Forelimb muscle (tissue), 1 donor: ENCODE results near the gene C16orf92. TPM values are rescaled to one million over a fixed set of nuclear protein-coding genes. Genes with fewer than 3 reads are reported as not detected.
A peak's percentile ranks its signal among the peaks of the same experiment; 100 is the strongest.

ENCODE experiments used
- DNase-seq: peaks from one replicate; pipeline ENCODE4 v3.0.0-alpha.2; 2013; ENCODE audit warnings: low read depth
- polyA plus RNA-seq: library from polyadenylated mRNA; unstranded; fragments of 120-200 nt; gene quantifications from one replicate; pipeline ENCODE4 v1.2.1, GENCODE V29; 2013; ENCODE audit not compliant: insufficient read length

Gene C16orf92
- polyA plus RNA-seq, 1 donor, result not detected

- no peak for DNase-seq
These were observed 33.7 kb upstream of the C16orf92 start for GRCh38 chr16:29989111-29989858.

GRCh38 chr16:29990034-29990433, 33.0 kb upstream of the C16orf92 start:
- DNase-seq, result no peak

GRCh38 chr16:29990883-29991570, 32.0 kb upstream of the C16orf92 start:
- no peak for DNase-seq

- DNase-seq, result no peak
These were observed 31.5 kb upstream of the C16orf92 start for GRCh38 chr16:29991571-29991904.

GRCh38 chr16:29992344-29992967, 30.5 kb upstream of the C16orf92 start:
- no peak for DNase-seq

- no peak for DNase-seq
These were observed 29.7 kb upstream of the C16orf92 start for GRCh38 chr16:29993191-29993902.

GRCh38 chr16:29993903-29994599, 28.9 kb upstream of the C16orf92 start:
- DNase-seq, result no peak

- DNase-seq, result no peak
These were observed 28.2 kb upstream of the C16orf92 start for GRCh38 chr16:29994600-29995323.

GRCh38 chr16:29995324-29995910, 27.6 kb upstream of the C16orf92 start, which contains the start of gene HIRIP3:
Gene HIRIP3, minus strand, starts transcription at chr16:29995617. Its CDS starts 12 bp downstream, at chr16:29995605.
- peak; percentile 59 for DNase-seq

GRCh38 chr16:29995911-29996765, 26.9 kb upstream of the C16orf92 start, which contains the start of gene INO80E:
Gene INO80E, plus strand, starts transcription at chr16:29996241. Its CDS starts 70 bp downstream, at chr16:29996311.
- peak; percentile 84 for DNase-seq

GRCh38 chr16:29996766-29997250, 26.2 kb upstream of the C16orf92 start:
- DNase-seq, result no peak

- DNase-seq, result no peak
These were observed 23.4 kb upstream of the C16orf92 start for GRCh38 chr16:29999605-30000004.

GRCh38 chr16:30000735-30001631, 22.0 kb upstream of the C16orf92 start:
- DNase-seq, result no peak

- no peak for DNase-seq
These were observed 20.2 kb upstream of the C16orf92 start for GRCh38 chr16:30002614-30003346.

- DNase-seq, result no peak
These were observed 19.2 kb upstream of the C16orf92 start for GRCh38 chr16:30003670-30004423.

- DNase-seq, result no peak
These were observed 18.6 kb upstream of the C16orf92 start for GRCh38 chr16:30004424-30004776.

GRCh38 chr16:30004811-30005242, 18.2 kb upstream of the C16orf92 start:
- no peak for DNase-seq
